ENCODE results near the gene DNASE2. TPM values are rescaled to one million over a fixed set of nuclear protein-coding genes. Genes with fewer than 3 reads are reported as not detected.
A peak's percentile ranks its signal among the peaks of the same experiment; 100 is the strongest.

The DNASE2 gene
- total RNA-seq, 1 experiment from 2014 or later, result 35.7 TPM

- peaks cover 5% of the 10 kb centered on the region for H3K9me3 Mint-ChIP-seq
- TF ChIP-seq NFYB (CRISPR knock-in tag; conservative IDR thresholded peaks at IDR 0.05; ENCODE audit: low read depth) (no peak), ZNF532 (CRISPR knock-in tag; IDR thresholded peaks at IDR 0.05; ENCODE audit: borderline replicate concordance) (no peak), MXD4 (CRISPR knock-in tag; IDR thresholded peaks at IDR 0.05; ENCODE audit: borderline replicate concordance) (no peak), AR (CRISPR knock-in tag; IDR thresholded peaks at IDR 0.05) (no peak), SMAD3 (CRISPR knock-in tag; IDR thresholded peaks at IDR 0.05; ENCODE audit: borderline replicate concordance) (no peak), OVOL2 (CRISPR knock-in tag; IDR thresholded peaks at IDR 0.05; ENCODE audit: borderline replicate concordance) (no peak), ZBTB21 (CRISPR knock-in tag; IDR thresholded peaks at IDR 0.05; ENCODE audit: borderline replicate concordance) (no peak), ZNF121 (CRISPR knock-in tag; IDR thresholded peaks at IDR 0.05) (no peak), PREB (CRISPR knock-in tag; IDR thresholded peaks at IDR 0.05; ENCODE audit: borderline replicate concordance) (no peak), ZNF512 (CRISPR knock-in tag; IDR thresholded peaks at IDR 0.05; ENCODE audit: borderline replicate concordance) (no peak), E2F5 (CRISPR knock-in tag; IDR thresholded peaks at IDR 0.05) (no peak), PRRX2 (CRISPR knock-in tag; IDR thresholded peaks at IDR 0.05) (no peak), USF1 (CRISPR knock-in tag; IDR thresholded peaks at IDR 0.05) (no peak)
- H3K36me3 Mint-ChIP-seq, result peaks cover 10% of the 10 kb centered on the region; the same call in 1 of the 2 replicates
- ChIA-PET POLR2A (no interaction called here), CTCF (interaction anchor here (1.1 kb wide), 2 partner anchors 39 to 126 kb away, joined by 3 read pairs; no protein-coding TSS in a partner anchor)
- H3K27ac Mint-ChIP-seq, result no peak within 1 kb of the TSS
- ATAC-seq (no peak), DNase-seq (ENCODE audit: low spot score) (no peak)
- peaks cover 21% of the 10 kb centered on the region for H3K4me1 Mint-ChIP-seq
- peaks cover 47% of the 10 kb centered on the region for H3K27me3 Mint-ChIP-seq (ENCODE audit: low read depth)
- H3K4me3 Mint-ChIP-seq, result peak within 1 kb of the TSS; percentile 72
These were observed 5.9 kb upstream of the DNASE2 start, which contains the start of gene KLF1 for GRCh38 chr19:12886969-12887747. TSS of gene KLF1 (minus strand) at chr19:12887201. CDS start at chr19:12887140, 61 bp downstream.
